ENCODE data around the gene NOXA1. TPM values are rescaled to one million over a fixed set of nuclear protein-coding genes. Genes with fewer than 3 reads are reported as not detected.
A peak's percentile ranks its signal among the peaks of the same experiment; 100 is the strongest.
"Not testable (repeated sequence)": the region's sequence is repeated elsewhere in the genome, so short reads cannot be mapped to it uniquely, and the experiment has no call there.

Gene NOXA1
- 1 to 10 TPM in 2 of 8 experiments, under 1 TPM in 6; 0.13 to 2.1 (median 0.32) TPM for total RNA-seq

GRCh38 chr9:137422604-137423513 lies at the start of gene NOXA1, which contains the start of gene EXD3:
NOXA1 (plus strand) TSS chr9:137423393; CDS start chr9:137423530, 137 bp downstream.
EXD3 (minus strand) TSS chr9:137423162; CDS start chr9:137395357, 27,805 bp downstream.
- peaks cover 6 to 10% of the 10 kb centered on the region in 2 donors for H3K4me1 ChIP-seq (replicated peaks in 1 of 2)
- no peak within 1 kb of the TSS for H3K27ac ChIP-seq
- ATAC-seq (replicated peaks in 6 of 8), result peak; percentile 72 to 87 (median 84)
- WGBS, 10 experiments, result 0 to 10% (median 0%) methylated on average over 1 to 2 of the region's 113 CpGs; no CpG with 5 or more reads in 7 of the 10 experiments
- H3K4me3 ChIP-seq, result peak within 1 kb of the TSS; percentile 51 to 98 (median 78)
- in situ Hi-C loops (cut with MboI; ENCODE audit: low pct_unique_long_range_greater_than_20kb in 2 of 9, low sequenced_read_pairs in 9 of 9, unreplicated experiment in 9 of 9), result loop anchor here in 6 of 9 experiments (25.0 kb wide), 2 partner anchors 111 to 136 kb away; partner anchors contain the start of genes NRARP (in 5 of the 6) and TOR4A (in 1 of the 6)

GRCh38 chr9:137373611-137373980 lies 49.6 kb upstream of the NOXA1 start:
- no peak overlapping the region for H3K27ac ChIP-seq
- H3K4me3 ChIP-seq, result no peak overlapping the region
- peaks cover 32 to 34% of the 10 kb centered on the region in 2 donors for H3K4me1 ChIP-seq (replicated peaks in 1 of 2)
- in situ Hi-C loops (cut with MboI; ENCODE audit: low pct_unique_long_range_greater_than_20kb in 2 of 9, low sequenced_read_pairs in 9 of 9, unreplicated experiment in 9 of 9), result no loop called here
- no peak for ATAC-seq (replicated peaks in 6 of 8)
- WGBS, 10 experiments, result 64 to 100% (median 90%) methylated on average over 1 to 13 of the region's 16 CpGs; no CpG with 5 or more reads in 4 of the 10 experiments

GRCh38 chr9:137374131-137374845 lies 48.9 kb upstream of the NOXA1 start:
- in situ Hi-C loops (cut with MboI; ENCODE audit: low pct_unique_long_range_greater_than_20kb in 2 of 9, low sequenced_read_pairs in 9 of 9, unreplicated experiment in 9 of 9), result no loop called here
- 85 to 100% (median 95%) methylated on average over 2 to 9 of the region's 37 CpGs; no CpG with 5 or more reads in 3 of the 10 experiments for WGBS, 10 experiments
- Histone ChIP-seq H3K4me3 (no peak overlapping the region), H3K27ac (no peak overlapping the region), H3K4me1 (replicated peaks in 1 of 2) (peaks cover 27 to 29% of the 10 kb centered on the region in 2 donors)
- ATAC-seq (replicated peaks in 6 of 8), result no peak

- in situ Hi-C loops (cut with MboI; ENCODE audit: low pct_unique_long_range_greater_than_20kb in 2 of 9, low sequenced_read_pairs in 9 of 9, unreplicated experiment in 9 of 9), result no loop called here
- WGBS, 10 experiments, result 65 to 100% (median 95%) methylated on average over 1 to 6 of the region's 11 CpGs; no CpG with 5 or more reads in 1 of the 10 experiments
- ATAC-seq (replicated peaks in 6 of 8), result no peak
- no peak overlapping the region for H3K27ac ChIP-seq
- no peak overlapping the region for H3K4me3 ChIP-seq
- H3K4me1 ChIP-seq (replicated peaks in 1 of 2), result peaks cover 15 to 17% of the 10 kb centered on the region in 2 donors
Measured at GRCh38 chr9:137375321-137376058, 47.7 kb upstream of the NOXA1 start.

- in situ Hi-C loops (cut with MboI; ENCODE audit: low pct_unique_long_range_greater_than_20kb in 2 of 9, low sequenced_read_pairs in 9 of 9, unreplicated experiment in 9 of 9), result no loop called here
- ATAC-seq (replicated peaks in 6 of 8), result no peak
- no peak overlapping the region for H3K27ac ChIP-seq
- H3K4me3 ChIP-seq, result no peak overlapping the region
- 70 to 94% (median 88%) methylated on average over 2 to 7 of the region's 12 CpGs; no CpG with 5 or more reads in 5 of the 10 experiments for WGBS, 10 experiments
- H3K4me1 ChIP-seq (replicated peaks in 1 of 2), result peaks cover 6 to 8% of the 10 kb centered on the region in 2 donors
Measured at GRCh38 chr9:137376386-137376785, 46.8 kb upstream of the NOXA1 start.

GRCh38 chr9:137378688-137379410 lies 44.3 kb upstream of the NOXA1 start:
- 60 to 92% (median 92%) methylated on average over 1 to 4 of the region's 37 CpGs; no CpG with 5 or more reads in 7 of the 10 experiments for WGBS, 10 experiments
- peaks cover 4 to 13% of the 10 kb centered on the region in 2 donors for H3K4me1 ChIP-seq (replicated peaks in 1 of 2)
- H3K27ac ChIP-seq; ATAC-seq (replicated peaks in 6 of 8); H3K4me3 ChIP-seq; in situ Hi-C loops (cut with MboI; ENCODE audit: low pct_unique_long_range_greater_than_20kb in 2 of 9, low sequenced_read_pairs in 9 of 9, unreplicated experiment in 9 of 9): not testable (repeated sequence)

GRCh38 chr9:137379761-137380161 lies 43.4 kb upstream of the NOXA1 start:
- ATAC-seq (replicated peaks in 6 of 8), result no peak
- peaks cover 9 to 16% of the 10 kb centered on the region in 2 donors for H3K4me1 ChIP-seq (replicated peaks in 1 of 2)
- in situ Hi-C loops (cut with MboI; ENCODE audit: low pct_unique_long_range_greater_than_20kb in 2 of 9, low sequenced_read_pairs in 9 of 9, unreplicated experiment in 9 of 9), result no loop called here
- no peak overlapping the region for H3K27ac ChIP-seq
- no peak overlapping the region for H3K4me3 ChIP-seq
- 100% methylated on average over 2 of the region's 12 CpGs; no CpG with 5 or more reads in 9 of the 10 experiments for WGBS, 10 experiments

GRCh38 chr9:137380171-137380570 lies 43.0 kb upstream of the NOXA1 start:
- Histone ChIP-seq H3K4me1 (replicated peaks in 1 of 2) (peaks cover 9 to 16% of the 10 kb centered on the region in 2 donors), H3K4me3 (no peak overlapping the region), H3K27ac (no peak overlapping the region)
- no peak for ATAC-seq (replicated peaks in 6 of 8)
- WGBS, 10 experiments, result no CpG with 5 or more reads among the region's 16 CpGs
- in situ Hi-C loops (cut with MboI; ENCODE audit: low pct_unique_long_range_greater_than_20kb in 2 of 9, low sequenced_read_pairs in 9 of 9, unreplicated experiment in 9 of 9), result no loop called here

GRCh38 chr9:137380606-137381005 lies 42.6 kb upstream of the NOXA1 start:
- WGBS, 10 experiments, result no CpG with 5 or more reads among the region's 7 CpGs
- in situ Hi-C loops (cut with MboI; ENCODE audit: low pct_unique_long_range_greater_than_20kb in 2 of 9, low sequenced_read_pairs in 9 of 9, unreplicated experiment in 9 of 9), result no loop called here
- Histone ChIP-seq H3K4me1 (replicated peaks in 1 of 2) (peaks cover 9 to 16% of the 10 kb centered on the region in 2 donors), H3K27ac (no peak overlapping the region), H3K4me3 (no peak overlapping the region)
- ATAC-seq (replicated peaks in 6 of 8), result no peak

- Histone ChIP-seq H3K4me1 (replicated peaks in 1 of 2) (peaks cover 9 to 16% of the 10 kb centered on the region in 2 donors), H3K27ac (no peak overlapping the region), H3K4me3 (no peak overlapping the region)
- 100% methylated on average over 2 of the region's 53 CpGs; no CpG with 5 or more reads in 9 of the 10 experiments for WGBS, 10 experiments
- no peak for ATAC-seq (replicated peaks in 6 of 8)
- in situ Hi-C loops (cut with MboI; ENCODE audit: low pct_unique_long_range_greater_than_20kb in 2 of 9, low sequenced_read_pairs in 9 of 9, unreplicated experiment in 9 of 9), result no loop called here
Measured at GRCh38 chr9:137381501-137382443, 41.4 kb upstream of the NOXA1 start.

GRCh38 chr9:137382444-137383080 lies 40.6 kb upstream of the NOXA1 start:
- WGBS, 10 experiments, result 76% methylated on average over 7 of the region's 25 CpGs; no CpG with 5 or more reads in 9 of the 10 experiments
- Histone ChIP-seq H3K4me3 (no peak overlapping the region), H3K4me1 (replicated peaks in 1 of 2) (peaks cover 14 to 21% of the 10 kb centered on the region in 2 donors), H3K27ac (no peak overlapping the region)
- ATAC-seq (replicated peaks in 6 of 8), result peak in 3 of 8 experiments; percentile 24 to 39 (median 27)
- in situ Hi-C loops (cut with MboI; ENCODE audit: low pct_unique_long_range_greater_than_20kb in 2 of 9, low sequenced_read_pairs in 9 of 9, unreplicated experiment in 9 of 9), result no loop called here
